ENCODE results near the gene NFATC2. TPM values are rescaled to one million over a fixed set of nuclear protein-coding genes. Genes with fewer than 3 reads are reported as not detected.

Gene NFATC2
- total RNA-seq, 1 experiment from 2014 or later = 5.0 TPM

DNA sequence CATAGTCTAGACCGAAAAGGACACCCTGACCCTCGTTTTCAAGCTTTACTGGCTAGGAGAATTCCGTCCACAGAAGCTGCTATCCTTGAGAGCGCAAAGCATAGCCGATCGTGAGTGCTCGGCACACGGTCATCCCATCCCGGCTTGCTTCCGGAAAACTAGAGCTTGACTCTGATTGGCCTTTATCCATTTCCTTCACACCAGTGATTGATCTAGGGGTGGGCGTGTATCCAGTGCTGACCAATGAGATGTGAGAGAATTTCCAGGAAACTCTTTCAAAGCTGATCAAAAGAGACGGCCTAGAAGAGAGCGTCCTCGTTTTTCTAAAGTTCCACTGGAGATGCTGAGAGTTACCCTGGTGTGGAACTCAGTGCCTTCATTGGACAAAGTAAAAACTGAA is 41.0 kb upstream of the NFATC2 start (continued):
- TF ChIP-seq ZBTB33 (IDR thresholded peaks at IDR 0.05; ENCODE audit: extremely low read depth, insufficient replicate concordance, low read length) = no peak
- no peak for TF ChIP-seq EZH2phosphoT487 (IDR thresholded peaks at IDR 0.05; ENCODE audit: borderline replicate concordance)
- TF ChIP-seq TCF7L2 (IDR thresholded peaks at IDR 0.05; ENCODE audit: borderline replicate concordance, extremely low read depth, insufficient read depth, insufficient read length) = no peak

- Histone ChIP-seq H3K4me3 (replicated peaks in 1 of 2; ENCODE audit: low read depth in 1 of 2, low read length in 2 of 2) (no peak overlapping the region), H3K36me3 (ENCODE audit: control insufficient read depth in 1 of 2, insufficient read depth in 2 of 2, low read length in 2 of 2) (no peaks in the 10 kb centered on the region), H3K27me3 (ENCODE audit: insufficient read depth, low read length) (no peaks in the 10 kb centered on the region), H3K4me2 (ENCODE audit: low read length) (no peak overlapping the region), H2AFZ (ENCODE audit: low read depth, low read length, poor library complexity, severe bottlenecking) (no peak overlapping the region), H3K4me1 (ENCODE audit: control insufficient read depth in 1 of 2, insufficient read depth in 2 of 2, low read length in 2 of 2) (peaks cover 6 to 32% of the 10 kb centered on the region in 2 experiments; a peak in 3 of 4 replicates), H4K20me1 (ENCODE audit: insufficient read depth) (no peaks in the 10 kb centered on the region), H3K79me2 (ENCODE audit: insufficient read depth, low read length) (no peaks in the 10 kb centered on the region), H3K27ac (ENCODE audit: low read depth, low read length) (no peak overlapping the region), H3K9ac (ENCODE audit: low read length) (no peak overlapping the region), H3K9me3 (ENCODE audit: control insufficient read depth in 1 of 2, insufficient read depth in 1 of 2, low read depth in 1 of 2, low read length in 2 of 2) (no peaks in the 10 kb centered on the region), H3K9me2 (ENCODE audit: insufficient read depth) (no peaks in the 10 kb centered on the region)
- DNase-seq (ENCODE audit: low read depth, low spot score) (no peak), ATAC-seq (no peak)
- CTCF ChIA-PET = no interaction called here
- BruUV-seq (replicated peaks) = no TSS peak
- POLR2A ChIA-PET = no interaction called here
- RAD21 ChIA-PET (ENCODE audit: low non-redundant PET in 1 of 2, low total read pairs in 2 of 2, uncharacterized antibody in 2 of 2, unreplicated experiment in 2 of 2) = no interaction called here
- intact Hi-C loops (cut with micrococcal nuclease) = no loop called here
- TF ChIP-seq JUND (IDR thresholded peaks at IDR 0.05) = no peak
- TF ChIP-seq EGR1 (IDR thresholded peaks at IDR 0.05; ENCODE audit: low read depth) = no peak
- no peak for TF ChIP-seq SIN3A (IDR thresholded peaks at IDR 0.05; ENCODE audit: low read depth)
- no peak for TF ChIP-seq ATF3 (IDR thresholded peaks at IDR 0.05)
- no peak for TF ChIP-seq ZBTB33 (IDR thresholded peaks at IDR 0.05; ENCODE audit: extremely low read depth, insufficient replicate concordance, low read length)
- no peak for TF ChIP-seq TCF7L2 (IDR thresholded peaks at IDR 0.05; ENCODE audit: borderline replicate concordance, extremely low read depth, insufficient read depth, insufficient read length)
- TF ChIP-seq ELF1 (IDR thresholded peaks at IDR 0.05; ENCODE audit: borderline replicate concordance, low read depth) = no peak
- TF ChIP-seq ZNF274 (IDR thresholded peaks at IDR 0.05; ENCODE audit: low read depth, low read length) = no peak
- TF ChIP-seq EZH2 (IDR thresholded peaks at IDR 0.05) = no peak
- TF ChIP-seq ZFX (IDR thresholded peaks at IDR 0.05) = no peak
- TF ChIP-seq POLR2AphosphoS5 (IDR thresholded peaks at IDR 0.05; ENCODE audit: low read depth, low read length) = no peak
- TF ChIP-seq SP1 (IDR thresholded peaks at IDR 0.05; ENCODE audit: low read depth) = no peak
- no peak for TF ChIP-seq CEBPB (IDR thresholded peaks at IDR 0.05; ENCODE audit: low read depth)
- TF ChIP-seq RAD21 (IDR thresholded peaks at IDR 0.05; ENCODE audit: low read depth) = no peak
- TF ChIP-seq, protein P1, sequence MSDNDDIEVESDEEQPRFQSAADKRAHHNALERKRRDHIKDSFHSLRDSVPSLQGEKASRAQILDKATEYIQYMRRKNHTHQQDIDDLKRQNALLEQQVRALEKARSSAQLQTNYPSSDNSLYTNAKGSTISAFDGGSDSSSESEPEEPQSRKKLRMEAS (IDR thresholded peaks at IDR 0.05) = no peak
- TF ChIP-seq CTCF (IDR thresholded peaks at IDR 0.05 in 2 of 3, conservative IDR thresholded peaks at IDR 0.05 in 1 of 3; ENCODE audit: borderline replicate concordance in 1 of 3, insufficient read depth in 1 of 3, low read depth in 2 of 3, low read length in 2 of 3) = no peak
- no peak for TF ChIP-seq CBX3 (IDR thresholded peaks at IDR 0.05; ENCODE audit: low read depth)
Observed at GRCh38 chr20:51583073-51583472, 40.6 kb upstream of the NFATC2 start.

All from HCT116 (cell line).